NT2/D1 (cell line): ENCODE measurements around the gene MGAT5.

Source experiments
- DNase-seq: peaks from one replicate; pipeline ENCODE4 v3.0.0-alpha.2; 2011; ENCODE audit warnings: low read depth, low spot score
- H3K27me3 ChIP-seq: 2 replicates; pipeline ENCODE4 v1.6.0; 2011; ENCODE audit warnings: mild to moderate bottlenecking; ENCODE audit not compliant: insufficient read length, insufficient read depth
- H3K36me3 ChIP-seq: 2 replicates; pipeline ENCODE4 v1.6.1; 2011; ENCODE audit warnings: mild to moderate bottlenecking, low read length, mixed read lengths; ENCODE audit not compliant: insufficient read depth, insufficient read length
- H3K4me1 ChIP-seq: 2 replicates; pipeline ENCODE4 v1.5.1; 2011; ENCODE audit not compliant: insufficient read depth, insufficient read length
- H3K4me3 ChIP-seq: 2 replicates; pipeline ENCODE4 v1.5.1; 2011; ENCODE audit warnings: low read depth; ENCODE audit not compliant: insufficient read length
- H3K9ac ChIP-seq: 2 replicates; pipeline ENCODE4 v1.6.0; 2011; ENCODE audit warnings: low read depth; ENCODE audit not compliant: insufficient read length
- H3K9me3 ChIP-seq: 2 replicates; pipeline ENCODE4 v1.5.1; 2011; ENCODE audit warnings: mild to moderate bottlenecking, low read length; ENCODE audit not compliant: insufficient read depth
- SUZ12 ChIP-seq: IDR thresholded peaks from 2 replicates; pipeline ENCODE4 v1.6.1; 2011; ENCODE audit not compliant: insufficient read length, insufficient read depth; ENCODE audit errors: extremely low read depth
- YY1 ChIP-seq: IDR thresholded peaks from 2 replicates; pipeline ENCODE4 v1.6.1; 2011; ENCODE audit not compliant: insufficient read length, insufficient read depth
- ZNF274 ChIP-seq: IDR thresholded peaks from 2 replicates; pipeline ENCODE4 v1.6.1; 2011; ENCODE audit warnings: mild to moderate bottlenecking, low read depth, low read length

Gene MGAT5

GRCh38 chr2:134455426-134455825 is 201.6 kb downstream of the MGAT5 start:
- TF ChIP-seq SUZ12 (no peak), YY1 (no peak), ZNF274 (no peak)
- H3K27me3 ChIP-seq = no peaks in the 10 kb centered on the region
- no peak overlapping the region for H3K4me3 ChIP-seq
- no peak for DNase-seq
- no peaks in the 10 kb centered on the region for H3K9me3 ChIP-seq
- H3K4me1 ChIP-seq = peaks cover 10% of the 10 kb centered on the region
- no peak overlapping the region for H3K9ac ChIP-seq
- no peaks in the 10 kb centered on the region for H3K36me3 ChIP-seq

- DNase-seq = no peak
- no peak for TF ChIP-seq YY1
- TF ChIP-seq ZNF274 = no peak
- TF ChIP-seq SUZ12 = no peak
- Histone ChIP-seq H3K9me3 (no peaks in the 10 kb centered on the region), H3K27me3 (no peaks in the 10 kb centered on the region), H3K4me3 (no peak overlapping the region), H3K9ac (no peak overlapping the region), H3K4me1 (peaks cover 12% of the 10 kb centered on the region), H3K36me3 (no peaks in the 10 kb centered on the region)
Observed at GRCh38 chr2:134457353-134457752, 203.5 kb downstream of the MGAT5 start.

- TF ChIP-seq ZNF274 (no peak), SUZ12 (no peak), YY1 (no peak)
- Histone ChIP-seq H3K4me1 (peaks cover 12% of the 10 kb centered on the region), H3K27me3 (no peaks in the 10 kb centered on the region), H3K9ac (no peak overlapping the region), H3K4me3 (no peak overlapping the region), H3K9me3 (no peaks in the 10 kb centered on the region), H3K36me3 (no peaks in the 10 kb centered on the region)
- no peak for DNase-seq
Observed at GRCh38 chr2:134457765-134458472, 204.0 kb downstream of the MGAT5 start.

GRCh38 chr2:134458473-134458853 is 204.6 kb downstream of the MGAT5 start:
- H3K27me3 ChIP-seq = no peaks in the 10 kb centered on the region
- H3K9me3 ChIP-seq = no peaks in the 10 kb centered on the region
- H3K4me1 ChIP-seq = peaks cover 12% of the 10 kb centered on the region
- TF ChIP-seq SUZ12 (no peak), YY1 (no peak), ZNF274 (no peak)
- no peak overlapping the region for H3K4me3 ChIP-seq
- no peak for DNase-seq
- H3K36me3 ChIP-seq = no peaks in the 10 kb centered on the region
- no peak overlapping the region for H3K9ac ChIP-seq

- no peak overlapping the region for H3K9ac ChIP-seq
- no peaks in the 10 kb centered on the region for H3K9me3 ChIP-seq
- H3K4me1 ChIP-seq = peaks cover 12% of the 10 kb centered on the region
- H3K36me3 ChIP-seq = no peaks in the 10 kb centered on the region
- no peak for DNase-seq
- no peaks in the 10 kb centered on the region for H3K27me3 ChIP-seq
- TF ChIP-seq YY1 = no peak
- TF ChIP-seq SUZ12 = no peak
- TF ChIP-seq ZNF274 = no peak
- H3K4me3 ChIP-seq = no peak overlapping the region
Observed at GRCh38 chr2:134458950-134459349, 205.1 kb downstream of the MGAT5 start.

GRCh38 chr2:134459706-134460406 is 206.0 kb downstream of the MGAT5 start:
- no peaks in the 10 kb centered on the region for H3K9me3 ChIP-seq
- H3K9ac ChIP-seq = peak overlapping the region; percentile 61
- no peak for TF ChIP-seq ZNF274
- no peak for TF ChIP-seq YY1
- no peak for TF ChIP-seq SUZ12
- DNase-seq = no peak
- no peak overlapping the region for H3K4me3 ChIP-seq
- H3K36me3 ChIP-seq = no peaks in the 10 kb centered on the region
- H3K27me3 ChIP-seq = no peaks in the 10 kb centered on the region
- H3K4me1 ChIP-seq = peaks cover 12% of the 10 kb centered on the region

- H3K4me1 ChIP-seq = peaks cover 12% of the 10 kb centered on the region
- no peak for TF ChIP-seq YY1
- no peak for TF ChIP-seq SUZ12
- TF ChIP-seq ZNF274 = no peak
- H3K9me3 ChIP-seq = no peaks in the 10 kb centered on the region
- H3K4me3 ChIP-seq = no peak overlapping the region
- peak overlapping the region; percentile 61 for H3K9ac ChIP-seq
- DNase-seq = peak; percentile 69
- H3K36me3 ChIP-seq = no peaks in the 10 kb centered on the region
- H3K27me3 ChIP-seq = no peaks in the 10 kb centered on the region
Observed at GRCh38 chr2:134460583-134460998, 206.7 kb downstream of the MGAT5 start.
